A673 (cell line): ENCODE results near the gene LMTK3. TPM values are rescaled to one million over a fixed set of nuclear protein-coding genes. Genes with fewer than 3 reads are reported as not detected.
"Not testable (repeated sequence)": the region's sequence is repeated elsewhere in the genome, so short reads cannot be mapped to it uniquely, and the experiment has no call there.

Experiments
- BruUV-seq: library from RNA; stranded (reverse); fragments of 400-500 nt; replicated peaks from 2 replicates; lab custom pipeline; 2021; lab: Mats Ljungman, UMichigan
- CTCF ChIA-PET: fragments of 300-600 bp; sonication (Branson Sonifier 250); formaldehyde crosslinking; loops from one replicate; lab custom pipeline; 2022; ENCODE audit warnings: antibody characterized with exemption; lab: Charles Lee
- POLR2A ChIA-PET: fragments of 300-600 bp; sonication (Branson Sonifier 250); formaldehyde crosslinking; loops from one replicate; lab custom pipeline; 2022; ENCODE audit warnings: antibody characterized with exemption; ENCODE audit not compliant: low non-redundant PET; lab: Charles Lee
- DNase-seq: peaks from one replicate; pipeline ENCODE4 v3.0.0-alpha.2; 2015; ENCODE audit warnings: low spot score
- H3K27ac ChIP-seq: fragments of 200-600 bp; sonication (generic); 2 replicates; pipeline ENCODE4 v1.5.1; 2016; ENCODE audit warnings: mixed run types, low read depth, mild to moderate bottlenecking, mixed read lengths, antibody characterized with exemption, low read length; ENCODE audit not compliant: poor library complexity, severe bottlenecking
- H3K27me3 ChIP-seq: fragments of 200-600 bp; sonication (generic); replicated peaks from 2 replicates; pipeline ENCODE4 v1.6.1; 2017; ENCODE audit warnings: mixed run types, low read depth, mild to moderate bottlenecking, mixed read lengths, antibody characterized with exemption, low read length; ENCODE audit not compliant: insufficient read depth, poor library complexity
- H3K36me3 ChIP-seq: fragments of 200-600 bp; sonication (generic); 2 replicates; pipeline ENCODE4 v1.6.1; 2016; ENCODE audit warnings: mixed run types, mild to moderate bottlenecking, mixed read lengths, antibody characterized with exemption, low read length; ENCODE audit not compliant: insufficient read depth, poor library complexity, severe bottlenecking
- H3K4me1 ChIP-seq: fragments of 200-600 bp; sonication (generic); 2 replicates; pipeline ENCODE4 v1.6.1; 2017; ENCODE audit warnings: mixed run types, mild to moderate bottlenecking, mixed read lengths, antibody characterized with exemption, low read length; ENCODE audit not compliant: insufficient read depth, poor library complexity, severe bottlenecking
- H3K4me3 ChIP-seq: fragments of 200-600 bp; sonication (generic); 2 replicates; pipeline ENCODE4 v1.5.1; 2016; ENCODE audit warnings: low read depth, mixed run types, mild to moderate bottlenecking, mixed read lengths, low read length; ENCODE audit not compliant: poor library complexity, severe bottlenecking
- H3K9me3 ChIP-seq: fragments of 200-600 bp; sonication (generic); 2 replicates; pipeline ENCODE4 v1.6.1; 2016; ENCODE audit warnings: mixed run types, low read depth, mild to moderate bottlenecking, mixed read lengths, antibody characterized with exemption, low read length; ENCODE audit not compliant: poor library complexity, severe bottlenecking
- EZH2 ChIP-seq: fragments of 200-600 bp; sonication (generic); IDR thresholded peaks from 2 replicates; pipeline ENCODE4 v1.6.1; 2017; ENCODE audit warnings: borderline replicate concordance, low read depth, mild to moderate bottlenecking, mixed read lengths, antibody characterized with exemption, low read length; ENCODE audit not compliant: poor library complexity, severe bottlenecking
- intact Hi-C: fragments of 100-400 bp; cut with micrococcal nuclease; formaldehyde crosslinking; loops from one replicate; pipeline ENCODE4 v1.10.0; 2022; ENCODE audit not compliant: unreplicated experiment
- total RNA-seq: library from RNA; stranded (reverse); gene quantifications from 2 replicates; pipeline ENCODE4 v1.2.3, GENCODE V29; 2021
- TF ChIP-seq, protein P1 (sequence below): fragments of 300-800, 200-600 bp; sonication (generic); conservative IDR thresholded peaks from 2 replicates; pipeline ENCODE4 v1.5.1; 2017; ENCODE audit warnings: low read depth, mild to moderate bottlenecking, antibody characterized with exemption, low read length, moderate library complexity, mixed read lengths

Gene LMTK3
- total RNA-seq, 1 experiment from 2014 or later, result 0.52 TPM

DNA sequence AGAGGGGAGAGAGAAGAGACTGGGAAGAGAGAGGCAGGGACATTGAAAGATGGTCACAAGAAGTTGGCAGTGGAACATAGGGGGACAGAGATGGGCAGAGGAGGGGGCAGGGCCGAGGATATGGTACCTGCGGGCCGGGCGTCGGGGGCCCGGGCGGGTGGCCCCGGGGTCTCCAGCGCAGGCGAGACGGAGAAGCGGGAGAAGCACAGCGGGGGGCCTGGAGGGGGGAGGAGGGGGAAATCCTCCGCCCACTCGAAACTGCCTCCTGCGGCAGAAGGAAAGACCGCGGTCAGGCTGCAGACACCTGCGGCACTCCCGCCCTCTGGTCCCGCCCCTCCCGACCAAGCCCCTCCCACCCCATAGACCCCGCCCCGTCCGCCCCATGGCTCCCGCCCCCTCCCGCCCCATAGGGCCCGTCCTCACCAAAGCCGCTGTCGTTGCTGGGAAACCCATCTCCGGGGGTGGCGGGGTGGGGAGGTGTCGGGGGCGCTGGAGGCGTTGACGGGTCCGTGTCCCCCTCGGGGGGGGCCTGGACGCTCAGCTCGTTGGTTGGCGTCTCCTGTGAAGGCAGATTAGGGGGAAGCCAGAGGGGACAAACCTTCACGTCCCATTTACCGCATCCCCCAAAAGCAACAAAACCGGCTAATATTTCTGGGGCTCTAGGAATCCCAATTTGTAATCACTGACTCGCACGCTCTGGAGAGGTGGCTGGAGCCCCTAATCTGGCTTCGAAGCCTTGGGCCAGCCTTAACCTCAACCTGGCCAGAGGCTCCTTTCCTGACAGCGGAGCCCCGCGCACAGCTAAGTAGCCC lies 20.4 kb downstream of the LMTK3 start:
- Histone ChIP-seq H3K4me1 (peaks cover 31% of the 10 kb centered on the region), H3K4me3 (peak overlapping the region; percentile 41), H3K9me3 (no peaks in the 10 kb centered on the region), H3K36me3 (no peaks in the 10 kb centered on the region), H3K27me3 (no peaks in the 10 kb centered on the region), H3K27ac (peak overlapping the region; percentile 76)
- POLR2A ChIA-PET, result no interaction called here
- CTCF ChIA-PET, result interaction anchor here (0.9 to 1.4 kb wide), 2 partner anchors 11 to 98 kb away, joined by 3 read pairs; no protein-coding TSS in a partner anchor
- DNase-seq, result peak; percentile 78
- intact Hi-C loops, result loop anchor here (5.0 kb wide), 1 partner anchor 169 kb away; a partner anchor contains a TSS
- TF ChIP-seq EZH2, result no peak
- TF ChIP-seq, protein P1, sequence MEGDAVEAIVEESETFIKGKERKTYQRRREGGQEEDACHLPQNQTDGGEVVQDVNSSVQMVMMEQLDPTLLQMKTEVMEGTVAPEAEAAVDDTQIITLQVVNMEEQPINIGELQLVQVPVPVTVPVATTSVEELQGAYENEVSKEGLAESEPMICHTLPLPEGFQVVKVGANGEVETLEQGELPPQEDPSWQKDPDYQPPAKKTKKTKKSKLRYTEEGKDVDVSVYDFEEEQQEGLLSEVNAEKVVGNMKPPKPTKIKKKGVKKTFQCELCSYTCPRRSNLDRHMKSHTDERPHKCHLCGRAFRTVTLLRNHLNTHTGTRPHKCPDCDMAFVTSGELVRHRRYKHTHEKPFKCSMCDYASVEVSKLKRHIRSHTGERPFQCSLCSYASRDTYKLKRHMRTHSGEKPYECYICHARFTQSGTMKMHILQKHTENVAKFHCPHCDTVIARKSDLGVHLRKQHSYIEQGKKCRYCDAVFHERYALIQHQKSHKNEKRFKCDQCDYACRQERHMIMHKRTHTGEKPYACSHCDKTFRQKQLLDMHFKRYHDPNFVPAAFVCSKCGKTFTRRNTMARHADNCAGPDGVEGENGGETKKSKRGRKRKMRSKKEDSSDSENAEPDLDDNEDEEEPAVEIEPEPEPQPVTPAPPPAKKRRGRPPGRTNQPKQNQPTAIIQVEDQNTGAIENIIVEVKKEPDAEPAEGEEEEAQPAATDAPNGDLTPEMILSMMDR, result no peak
- BruUV-seq, result no TSS peak

DNA sequence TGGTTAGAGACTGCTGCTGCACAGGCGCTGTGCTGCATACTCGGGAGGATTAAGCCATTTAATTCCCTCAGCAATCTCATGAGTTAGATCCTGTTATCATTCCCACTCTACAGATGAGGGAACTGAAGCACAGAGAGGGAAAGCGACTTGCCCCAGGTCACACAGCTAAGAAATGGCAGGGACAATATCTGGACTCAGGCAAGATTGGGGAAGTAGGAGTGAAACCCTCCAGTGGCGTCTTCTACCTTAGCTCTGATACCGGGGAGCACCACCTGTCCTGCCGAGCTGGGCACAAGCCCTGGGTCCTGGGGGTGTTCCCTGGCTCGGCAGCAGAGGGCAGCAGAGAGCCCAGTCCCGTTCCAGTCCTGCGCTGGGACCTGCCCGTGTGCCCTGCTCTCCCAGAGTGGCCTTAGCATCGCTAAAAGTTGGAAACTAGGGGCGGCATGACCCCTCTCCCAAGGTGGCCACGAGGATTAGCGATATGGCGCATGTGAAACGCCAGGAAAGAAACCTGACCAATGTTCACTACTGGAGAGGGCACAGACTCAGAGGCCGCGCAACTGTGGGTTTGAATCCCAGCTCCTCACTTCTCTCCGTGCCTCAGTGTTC lies 21.9 kb downstream of the LMTK3 start:
- no peak overlapping the region for H3K27ac ChIP-seq
- H3K4me1 ChIP-seq, result peaks cover 31% of the 10 kb centered on the region
- no TSS peak for BruUV-seq
- H3K36me3 ChIP-seq, result no peaks in the 10 kb centered on the region
- POLR2A ChIA-PET, result no interaction called here
- CTCF ChIA-PET, result interaction anchor here (0.5 to 1.8 kb wide), 9 partner anchors 9 to 482 kb away, joined by 3 to 20 read pairs (median 3); partner anchors contain the start of gene KDELR1
- H3K27me3 ChIP-seq, result no peaks in the 10 kb centered on the region
- peak; percentile 75 for DNase-seq
- intact Hi-C loops, result loop anchor here (5.0 kb wide), 1 partner anchor 167 kb away; a partner anchor contains a TSS
- no peaks in the 10 kb centered on the region for H3K9me3 ChIP-seq
- TF ChIP-seq EZH2, result no peak
- TF ChIP-seq, protein P1, result peak; percentile 97
- H3K4me3 ChIP-seq, result no peak overlapping the region

DNA sequence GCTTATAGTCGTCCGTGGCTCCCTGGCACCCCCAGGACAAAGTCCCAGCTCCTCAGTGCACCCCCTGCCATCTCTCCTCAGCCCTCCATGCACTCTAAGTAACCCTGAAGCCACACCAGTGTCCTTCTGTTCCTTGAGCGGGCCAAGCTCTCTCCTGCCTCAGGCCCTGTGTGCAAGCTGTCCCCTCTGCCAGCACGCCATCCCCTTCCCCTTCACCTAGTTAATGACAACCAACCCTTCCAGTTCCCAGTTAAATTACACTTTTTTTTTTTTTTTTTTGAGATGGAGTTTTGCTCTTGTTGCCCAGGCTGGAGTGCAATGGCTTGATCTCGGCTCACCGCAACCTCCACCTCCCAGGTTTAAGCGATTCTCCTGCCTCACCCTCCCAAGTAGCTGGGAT lies 23.2 kb downstream of the LMTK3 start:
- H3K4me1 ChIP-seq, result peaks cover 24% of the 10 kb centered on the region
- DNase-seq, BruUV-seq, intact Hi-C loops, H3K27ac ChIP-seq, H3K27me3 ChIP-seq, H3K9me3 ChIP-seq, H3K36me3 ChIP-seq, POLR2A ChIA-PET, H3K4me3 ChIP-seq: not testable (repeated sequence)
- CTCF ChIA-PET, result interaction anchor here (0.7 kb wide), 2 partner anchors 354 to 720 kb away, joined by 4 to 7 read pairs; no protein-coding TSS in a partner anchor
